Measurements from ENCODE around the gene EVC2. TPM values are rescaled to one million over a fixed set of nuclear protein-coding genes. Genes with fewer than 3 reads are reported as not detected.

The EVC2 gene
- total RNA-seq, 3 donors from 2014 or later, result 16.0 to 19.5 (median 17.7) TPM

DNA sequence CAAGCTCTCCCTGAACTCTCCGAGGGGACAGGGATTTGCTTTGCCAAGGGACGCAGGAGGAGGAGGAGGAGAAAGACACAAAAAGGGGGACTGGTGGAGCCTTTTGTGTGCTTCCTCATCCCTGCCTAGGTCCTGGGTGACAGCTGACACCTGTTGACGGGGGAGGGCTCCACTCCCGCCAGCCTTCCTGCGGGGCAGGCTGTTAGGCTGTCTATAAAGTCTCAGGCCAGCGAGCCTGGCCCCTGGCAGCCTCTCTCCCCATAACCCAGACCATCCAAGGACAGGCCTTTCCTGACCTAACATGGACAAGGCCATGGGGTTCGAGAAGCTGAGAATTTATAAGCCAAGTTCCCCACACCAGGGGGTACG is 832 bp upstream of the EVC2 start:
- H3K9me3 ChIP-seq, result no peaks in the 10 kb centered on the region
- no peaks in the 10 kb centered on the region for H3K36me3 ChIP-seq
- H3K27me3 ChIP-seq, result no peaks in the 10 kb centered on the region
- TF ChIP-seq POLR2AphosphoS5 (IDR thresholded peaks at IDR 0.05), result no peak
- TF ChIP-seq, protein P1, sequence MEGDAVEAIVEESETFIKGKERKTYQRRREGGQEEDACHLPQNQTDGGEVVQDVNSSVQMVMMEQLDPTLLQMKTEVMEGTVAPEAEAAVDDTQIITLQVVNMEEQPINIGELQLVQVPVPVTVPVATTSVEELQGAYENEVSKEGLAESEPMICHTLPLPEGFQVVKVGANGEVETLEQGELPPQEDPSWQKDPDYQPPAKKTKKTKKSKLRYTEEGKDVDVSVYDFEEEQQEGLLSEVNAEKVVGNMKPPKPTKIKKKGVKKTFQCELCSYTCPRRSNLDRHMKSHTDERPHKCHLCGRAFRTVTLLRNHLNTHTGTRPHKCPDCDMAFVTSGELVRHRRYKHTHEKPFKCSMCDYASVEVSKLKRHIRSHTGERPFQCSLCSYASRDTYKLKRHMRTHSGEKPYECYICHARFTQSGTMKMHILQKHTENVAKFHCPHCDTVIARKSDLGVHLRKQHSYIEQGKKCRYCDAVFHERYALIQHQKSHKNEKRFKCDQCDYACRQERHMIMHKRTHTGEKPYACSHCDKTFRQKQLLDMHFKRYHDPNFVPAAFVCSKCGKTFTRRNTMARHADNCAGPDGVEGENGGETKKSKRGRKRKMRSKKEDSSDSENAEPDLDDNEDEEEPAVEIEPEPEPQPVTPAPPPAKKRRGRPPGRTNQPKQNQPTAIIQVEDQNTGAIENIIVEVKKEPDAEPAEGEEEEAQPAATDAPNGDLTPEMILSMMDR (IDR thresholded peaks at IDR 0.05), result no peak
- no peak for TF ChIP-seq POLR2A (IDR thresholded peaks at IDR 0.05)
- DNase-seq (ENCODE audit: low spot score in 2 of 2), result no peak
- peak overlapping the region; percentile 84 to 95 for H3K27ac ChIP-seq
- intact Hi-C loops (cut with DNase I; ENCODE audit: low total_unique reads), result no loop called here
- peaks cover 6 to 8% of the 10 kb centered on the region in 2 donors for H3K4me1 ChIP-seq
- peak overlapping the region; percentile 69 to 98 (median 83) for H3K4me3 ChIP-seq

DNA sequence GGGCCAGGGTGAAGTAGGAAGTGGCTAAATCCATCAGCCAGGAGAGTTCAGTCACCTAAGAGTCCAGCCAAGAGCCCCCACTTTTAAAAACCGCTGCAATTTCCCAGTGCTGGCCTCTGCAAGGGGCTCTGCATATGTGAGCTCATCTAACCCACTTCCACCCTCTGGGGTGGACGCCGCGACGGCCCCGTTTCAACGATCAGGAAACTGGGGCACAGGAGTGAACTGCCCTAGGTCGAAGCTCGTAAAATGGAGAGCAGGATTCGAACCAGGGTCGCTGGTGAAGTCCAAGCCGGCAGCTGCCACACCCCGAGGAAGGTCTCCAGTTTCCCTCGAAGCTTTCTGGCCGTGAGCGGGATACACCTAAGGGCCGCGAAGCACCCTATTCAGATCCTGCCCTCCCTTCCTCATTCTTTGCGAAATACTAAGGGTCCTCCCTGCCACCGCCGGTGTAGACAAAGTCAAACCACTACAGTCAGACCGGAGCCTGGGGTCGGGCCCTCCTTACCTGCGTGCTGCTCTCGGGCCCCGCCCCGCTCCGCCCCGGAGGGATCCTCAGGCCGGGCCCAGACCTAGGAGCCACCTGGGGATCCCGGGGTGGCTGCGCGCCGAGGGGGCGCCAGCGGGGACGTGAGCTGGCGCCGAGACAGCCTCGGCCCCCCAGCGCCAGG is 446 bp downstream of the EVC2 start:
- peaks cover 6 to 8% of the 10 kb centered on the region in 2 donors for H3K4me1 ChIP-seq

DNA sequence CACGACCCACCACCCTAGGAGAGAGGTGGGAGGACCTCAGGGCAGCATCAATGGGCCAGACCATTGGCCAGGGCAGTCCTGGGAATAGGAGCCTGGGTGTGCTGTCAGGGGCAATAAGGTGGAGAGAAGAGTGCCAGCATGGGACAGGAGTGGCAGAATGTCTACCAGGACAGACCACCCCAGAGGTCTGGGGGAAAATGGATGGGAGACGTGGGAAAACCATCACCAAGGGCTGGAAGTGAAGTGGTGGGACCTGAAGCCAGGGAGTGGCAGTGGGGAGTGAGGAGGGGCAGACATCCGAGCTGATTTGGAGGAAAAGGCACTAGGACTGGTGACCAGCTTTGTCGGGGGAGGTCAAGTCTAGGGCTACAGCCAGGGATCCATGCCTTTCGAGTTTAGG is 993 bp downstream of the EVC2 start:
- intact Hi-C loops (cut with DNase I; ENCODE audit: low total_unique reads), result no loop called here
- TF ChIP-seq, protein P1 (IDR thresholded peaks at IDR 0.05), result no peak
- TF ChIP-seq POLR2AphosphoS5 (IDR thresholded peaks at IDR 0.05) (no peak), POLR2A (IDR thresholded peaks at IDR 0.05) (no peak)
- Histone ChIP-seq H3K27ac (peak overlapping the region in 1 of 2 donors; percentile 95), H3K27me3 (no peaks in the 10 kb centered on the region), H3K4me3 (peak overlapping the region; percentile 69 to 98 (median 83)), H3K9me3 (no peaks in the 10 kb centered on the region), H3K4me1 (peaks cover 6 to 8% of the 10 kb centered on the region in 2 donors), H3K36me3 (no peaks in the 10 kb centered on the region)
- no peak for DNase-seq (ENCODE audit: low spot score in 2 of 2)

More for the DNA sequence above, 446 bp downstream of the EVC2 start:
- no peak for TF ChIP-seq POLR2AphosphoS5 (IDR thresholded peaks at IDR 0.05)
- TF ChIP-seq, protein P1 (IDR thresholded peaks at IDR 0.05), result no peak
- TF ChIP-seq POLR2A (IDR thresholded peaks at IDR 0.05), result no peak
- Histone ChIP-seq H3K27me3 (no peaks in the 10 kb centered on the region), H3K9me3 (no peaks in the 10 kb centered on the region), H3K4me3 (peak overlapping the region; percentile 69 to 98 (median 83)), H3K27ac (peak overlapping the region; percentile 84 to 95), H3K36me3 (no peaks in the 10 kb centered on the region)
- intact Hi-C loops (cut with DNase I; ENCODE audit: low total_unique reads), result no loop called here
- DNase-seq (ENCODE audit: low spot score in 2 of 2), result no peak

DNA sequence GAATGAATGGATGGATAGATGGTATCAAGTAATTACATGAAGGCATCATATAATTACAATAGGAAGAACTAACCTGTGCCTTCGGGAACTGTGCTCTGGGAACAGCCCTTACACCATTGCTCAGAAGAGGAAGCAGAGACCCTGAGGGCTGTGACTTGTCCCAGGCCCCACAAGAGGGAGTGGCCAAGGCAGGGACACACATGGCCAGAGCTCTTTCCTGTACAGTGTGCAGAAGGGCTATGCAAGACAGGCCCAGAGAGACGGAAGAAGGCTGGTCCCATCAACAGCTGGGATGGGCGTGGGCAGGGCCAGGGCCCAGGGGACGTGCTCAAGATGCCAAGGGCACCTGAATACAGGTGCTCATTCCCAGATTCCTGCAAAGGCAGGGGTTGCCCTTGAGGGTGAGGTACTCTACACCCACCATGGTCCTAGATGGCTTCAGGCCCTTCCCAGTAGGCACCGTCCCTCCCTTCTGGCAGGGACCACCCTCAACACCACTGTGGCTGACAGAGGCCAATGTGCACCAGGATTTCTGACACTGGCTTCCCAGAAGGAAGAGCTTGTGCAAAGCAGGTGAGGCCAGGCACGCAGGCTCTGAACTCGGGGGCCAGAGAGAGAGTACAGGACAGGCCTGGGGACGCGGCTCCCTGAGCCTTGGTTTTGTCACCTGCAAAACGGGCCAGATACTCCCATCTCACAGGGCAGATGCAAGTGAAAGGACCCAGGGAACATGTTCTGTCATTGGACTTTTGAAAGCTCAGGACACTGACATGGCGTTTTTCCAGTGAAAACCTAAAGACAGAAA is 1.7 kb downstream of the EVC2 start:
- TF ChIP-seq, protein P1 (IDR thresholded peaks at IDR 0.05), result no peak
- no peak for TF ChIP-seq POLR2AphosphoS5 (IDR thresholded peaks at IDR 0.05)
- no peak for TF ChIP-seq POLR2A (IDR thresholded peaks at IDR 0.05)

More for the DNA sequence above, 1.7 kb downstream of the EVC2 start:
- no peak for DNase-seq (ENCODE audit: low spot score in 2 of 2)
- Histone ChIP-seq H3K4me3 (peak overlapping the region in 1 of 3 donors; percentile 98), H3K36me3 (no peaks in the 10 kb centered on the region), H3K4me1 (peaks cover 6 to 8% of the 10 kb centered on the region in 2 donors), H3K27me3 (no peaks in the 10 kb centered on the region), H3K9me3 (no peaks in the 10 kb centered on the region), H3K27ac (no peak overlapping the region)
- intact Hi-C loops (cut with DNase I; ENCODE audit: low total_unique reads), result no loop called here
